Vagina (tissue), 2 donors: Measurements from ENCODE around the gene TMEM203.

Source experiments
- CTCF ChIP-seq, 3 experiments: fragments of 450-650 bp in 2 of 3; fragments of 200-600 bp in 1 of 3; sonication (generic) in 1 of 3; IDR thresholded peaks; one replicate each; pipeline ENCODE4 v1.5.1; 2017 to 2019; ENCODE audit warnings: antibody characterized with exemption in 3 of 3, mild to moderate bottlenecking in 2 of 3, moderate library complexity in 2 of 3
- POLR2A ChIP-seq, 2 donors: fragments of 450-650 bp; IDR thresholded peaks; one replicate each; pipeline ENCODE4 v1.6.1; 2017; ENCODE audit warnings: antibody characterized with exemption in 2 of 2, mild to moderate bottlenecking in 2 of 2, moderate library complexity in 2 of 2
- POLR2AphosphoS5 ChIP-seq, 2 donors: sonication (generic); formaldehyde crosslinking; IDR thresholded peaks; one replicate each; pipeline ENCODE4 v1.9.0; 2017; ENCODE audit warnings: antibody characterized with exemption in 2 of 2, mild to moderate bottlenecking in 2 of 2, low read depth in 1 of 2; ENCODE audit not compliant: insufficient read depth in 1 of 2

- no peak for TF ChIP-seq CTCF (IDR thresholded peaks at IDR 0.05)
- TF ChIP-seq POLR2AphosphoS5 (IDR thresholded peaks at IDR 0.05; ENCODE audit: insufficient read depth in 1 of 2, low read depth in 1 of 2): no peak
- no peak for TF ChIP-seq POLR2A (IDR thresholded peaks at IDR 0.05)
Measured at GRCh38 chr9:137183980-137184595, 21.4 kb downstream of the TMEM203 start.
